ENCODE data around the gene MRPL42.

DNA sequence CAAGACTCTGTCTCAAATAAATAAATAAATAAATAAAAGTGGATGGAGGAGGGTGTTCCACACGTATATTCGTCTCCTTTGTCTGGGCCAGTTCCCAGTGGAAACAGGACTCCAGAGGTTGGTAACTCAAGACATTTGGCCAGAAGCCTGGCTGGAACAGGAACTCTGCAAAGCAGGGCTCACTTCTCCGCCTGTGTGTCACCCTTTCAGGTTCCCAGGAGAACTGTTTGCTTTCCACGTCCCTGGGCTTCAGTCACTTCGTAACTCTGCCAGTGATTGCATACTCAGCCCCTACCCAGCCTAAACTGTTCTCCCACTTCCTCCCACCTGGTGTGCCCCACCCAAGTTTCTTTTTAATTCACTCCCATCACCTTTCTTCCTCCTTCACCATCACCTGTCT, 18.5 kb upstream of the MRPL42 start:
- TF ChIP-seq, protein P1, sequence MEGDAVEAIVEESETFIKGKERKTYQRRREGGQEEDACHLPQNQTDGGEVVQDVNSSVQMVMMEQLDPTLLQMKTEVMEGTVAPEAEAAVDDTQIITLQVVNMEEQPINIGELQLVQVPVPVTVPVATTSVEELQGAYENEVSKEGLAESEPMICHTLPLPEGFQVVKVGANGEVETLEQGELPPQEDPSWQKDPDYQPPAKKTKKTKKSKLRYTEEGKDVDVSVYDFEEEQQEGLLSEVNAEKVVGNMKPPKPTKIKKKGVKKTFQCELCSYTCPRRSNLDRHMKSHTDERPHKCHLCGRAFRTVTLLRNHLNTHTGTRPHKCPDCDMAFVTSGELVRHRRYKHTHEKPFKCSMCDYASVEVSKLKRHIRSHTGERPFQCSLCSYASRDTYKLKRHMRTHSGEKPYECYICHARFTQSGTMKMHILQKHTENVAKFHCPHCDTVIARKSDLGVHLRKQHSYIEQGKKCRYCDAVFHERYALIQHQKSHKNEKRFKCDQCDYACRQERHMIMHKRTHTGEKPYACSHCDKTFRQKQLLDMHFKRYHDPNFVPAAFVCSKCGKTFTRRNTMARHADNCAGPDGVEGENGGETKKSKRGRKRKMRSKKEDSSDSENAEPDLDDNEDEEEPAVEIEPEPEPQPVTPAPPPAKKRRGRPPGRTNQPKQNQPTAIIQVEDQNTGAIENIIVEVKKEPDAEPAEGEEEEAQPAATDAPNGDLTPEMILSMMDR (IDR thresholded peaks at IDR 0.05), result no peak
- TF ChIP-seq POLR2A (IDR thresholded peaks at IDR 0.05), result no peak
